ENCODE measurements around the gene SMURF1.

Gene SMURF1

GRCh38 chr7:98982686-98983085 is 161.2 kb downstream of the SMURF1 start:
- TF ChIP-seq CTCF (IDR thresholded peaks at IDR 0.05; ENCODE audit: low read depth, low read length): no peak
- no peak overlapping the region for H3K4me3 ChIP-seq (ENCODE audit: low read depth, low read length)

- no peak overlapping the region for H3K4me3 ChIP-seq (ENCODE audit: low read depth, low read length)
- TF ChIP-seq CTCF (IDR thresholded peaks at IDR 0.05; ENCODE audit: low read depth, low read length): no peak
Measured at GRCh38 chr7:98981701-98982100, 162.2 kb downstream of the SMURF1 start.

- no peak overlapping the region for H3K4me3 ChIP-seq (ENCODE audit: low read depth, low read length)
- TF ChIP-seq CTCF (IDR thresholded peaks at IDR 0.05; ENCODE audit: low read depth, low read length): no peak
Measured at GRCh38 chr7:98978672-98979071, 165.2 kb downstream of the SMURF1 start.

Measured in WI38 (cell line).